ENCODE measurements around the gene CACNG4.

CACNG4 gene

GRCh38 chr17:66987059-66987616 lies 22.6 kb downstream of the CACNG4 start:
- DNase-seq: no peak

GRCh38 chr17:66988069-66988798 lies 23.7 kb downstream of the CACNG4 start:
- DNase-seq: no peak

GRCh38 chr17:66989076-66989475 lies 24.6 kb downstream of the CACNG4 start:
- no peak for DNase-seq

GRCh38 chr17:66989579-66989978 lies 25.1 kb downstream of the CACNG4 start:
- DNase-seq: no peak

GRCh38 chr17:66990047-66990446 lies 25.5 kb downstream of the CACNG4 start:
- no peak for DNase-seq

- DNase-seq: no peak
These were observed 28.5 kb downstream of the CACNG4 start for GRCh38 chr17:66992911-66993442.

- DNase-seq: no peak
These were observed 29.9 kb downstream of the CACNG4 start for GRCh38 chr17:66994361-66994760.

- no peak for DNase-seq
These were observed 30.5 kb downstream of the CACNG4 start for GRCh38 chr17:66994930-66995535.

- DNase-seq: no peak
These were observed 31.4 kb downstream of the CACNG4 start for GRCh38 chr17:66995944-66996343.

- no peak for DNase-seq
These were observed 32.4 kb downstream of the CACNG4 start for GRCh38 chr17:66996926-66997325.

- no peak for DNase-seq
These were observed 38.7 kb downstream of the CACNG4 start for GRCh38 chr17:67003231-67003630.

GRCh38 chr17:67004181-67004580 lies 39.7 kb downstream of the CACNG4 start:
- DNase-seq: no peak

GRCh38 chr17:67007266-67007665 lies 42.8 kb downstream of the CACNG4 start:
- no peak for DNase-seq

- DNase-seq: no peak
These were observed 43.6 kb downstream of the CACNG4 start for GRCh38 chr17:67008101-67008500.

- DNase-seq: no peak
These were observed 47.1 kb downstream of the CACNG4 start for GRCh38 chr17:67011527-67012175.

- no peak for DNase-seq
These were observed 49.4 kb downstream of the CACNG4 start for GRCh38 chr17:67013891-67014290.

- no peak for DNase-seq
These were observed 50.5 kb downstream of the CACNG4 start for GRCh38 chr17:67015001-67015400.

GRCh38 chr17:67016039-67016762 lies 51.7 kb downstream of the CACNG4 start:
- no peak for DNase-seq

GRCh38 chr17:67017910-67018309 lies 53.4 kb downstream of the CACNG4 start:
- no peak for DNase-seq

- no peak for DNase-seq
These were observed 54.2 kb downstream of the CACNG4 start for GRCh38 chr17:67018471-67019434.

GRCh38 chr17:67019809-67020208 lies 55.3 kb downstream of the CACNG4 start:
- no peak for DNase-seq

GRCh38 chr17:67020293-67020766 lies 55.8 kb downstream of the CACNG4 start:
- DNase-seq: no peak

Data from cortex of kidney (tissue), 1 donor.